Testis (tissue), 2 donors: ENCODE results near the gene MYBPHL.

Source experiments
- POLR2A ChIP-seq: fragments of 450-650 bp; IDR thresholded peaks from one replicate; pipeline ENCODE4 v1.6.1; 2017; ENCODE audit warnings: antibody characterized with exemption, mild to moderate bottlenecking, moderate library complexity
- TF ChIP-seq, protein P1 (sequence below), 3 experiments: fragments of 450-650 bp in 2 of 3; fragments of 200-600 bp in 1 of 3; sonication (generic) in 1 of 3; IDR thresholded peaks; one replicate each; pipeline ENCODE4 v1.5.1; 2016 to 2019; ENCODE audit warnings: antibody characterized with exemption in 3 of 3, mild to moderate bottlenecking in 2 of 3, moderate library complexity in 1 of 3

- TF ChIP-seq, protein P1, sequence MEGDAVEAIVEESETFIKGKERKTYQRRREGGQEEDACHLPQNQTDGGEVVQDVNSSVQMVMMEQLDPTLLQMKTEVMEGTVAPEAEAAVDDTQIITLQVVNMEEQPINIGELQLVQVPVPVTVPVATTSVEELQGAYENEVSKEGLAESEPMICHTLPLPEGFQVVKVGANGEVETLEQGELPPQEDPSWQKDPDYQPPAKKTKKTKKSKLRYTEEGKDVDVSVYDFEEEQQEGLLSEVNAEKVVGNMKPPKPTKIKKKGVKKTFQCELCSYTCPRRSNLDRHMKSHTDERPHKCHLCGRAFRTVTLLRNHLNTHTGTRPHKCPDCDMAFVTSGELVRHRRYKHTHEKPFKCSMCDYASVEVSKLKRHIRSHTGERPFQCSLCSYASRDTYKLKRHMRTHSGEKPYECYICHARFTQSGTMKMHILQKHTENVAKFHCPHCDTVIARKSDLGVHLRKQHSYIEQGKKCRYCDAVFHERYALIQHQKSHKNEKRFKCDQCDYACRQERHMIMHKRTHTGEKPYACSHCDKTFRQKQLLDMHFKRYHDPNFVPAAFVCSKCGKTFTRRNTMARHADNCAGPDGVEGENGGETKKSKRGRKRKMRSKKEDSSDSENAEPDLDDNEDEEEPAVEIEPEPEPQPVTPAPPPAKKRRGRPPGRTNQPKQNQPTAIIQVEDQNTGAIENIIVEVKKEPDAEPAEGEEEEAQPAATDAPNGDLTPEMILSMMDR (IDR thresholded peaks at IDR 0.05): no peak
- no peak for TF ChIP-seq POLR2A
Observed at GRCh38 chr1:109290137-109290536, 16.7 kb downstream of the MYBPHL start.
